H9 (cell line): ENCODE data around the gene RIBC1. TPM values are rescaled to one million over a fixed set of nuclear protein-coding genes. Genes with fewer than 3 reads are reported as not detected.

Experiments used
- DNase-seq: peaks from one replicate; pipeline ENCODE4 v3.0.0-alpha.2; 2017
- H2AFZ ChIP-seq: one replicate; pipeline ENCODE4 v1.6.1; 2013; ENCODE audit warnings: mild to moderate bottlenecking, low read length, control low read depth, moderate library complexity
- H2AK5ac ChIP-seq: 2 replicates; pipeline ENCODE4 v1.6.1; 2013; ENCODE audit warnings: low read length, control low read depth, mixed read lengths; ENCODE audit not compliant: insufficient read length
- H2BK120ac ChIP-seq: one replicate; pipeline ENCODE4 v1.6.1; 2013; ENCODE audit warnings: low read depth, mild to moderate bottlenecking, low read length, control low read depth, inconsistent platforms; ENCODE audit not compliant: poor library complexity, severe bottlenecking
- H2BK12ac ChIP-seq: 2 replicates; pipeline ENCODE4 v1.6.1; 2013; ENCODE audit warnings: low read length, control low read depth, mixed read lengths, low read depth; ENCODE audit not compliant: insufficient read length
- H2BK15ac ChIP-seq: 2 replicates; pipeline ENCODE4 v1.6.1; 2013; ENCODE audit warnings: low read depth, low read length, control low read depth
- H2BK20ac ChIP-seq: one replicate; pipeline ENCODE4 v1.6.1; 2013; ENCODE audit warnings: low read depth, mild to moderate bottlenecking, low read length, control low read depth, inconsistent platforms; ENCODE audit not compliant: poor library complexity, severe bottlenecking
- H2BK5ac ChIP-seq: 2 replicates; pipeline ENCODE4 v1.6.1; 2013; ENCODE audit warnings: low read length, control low read depth, mixed read lengths; ENCODE audit not compliant: insufficient read length
- H3K14ac ChIP-seq: 2 replicates; pipeline ENCODE4 v1.6.1; 2013; ENCODE audit warnings: low read length, control low read depth; ENCODE audit not compliant: insufficient read depth
- H3K18ac ChIP-seq: 2 replicates; pipeline ENCODE4 v1.6.1; 2013; ENCODE audit warnings: low read depth, mild to moderate bottlenecking, mixed read lengths, low read length, control low read depth; ENCODE audit not compliant: insufficient read length
- H3K23ac ChIP-seq: 2 replicates; pipeline ENCODE4 v1.6.1; 2013; ENCODE audit warnings: low read length, control low read depth, mixed read lengths, low read depth; ENCODE audit not compliant: insufficient read length
- H3K23me2 ChIP-seq: 2 replicates; pipeline ENCODE4 v1.6.1; 2013; ENCODE audit warnings: low read depth, mild to moderate bottlenecking, mixed read lengths, low read length, control low read depth; ENCODE audit not compliant: insufficient read length, poor library complexity, severe bottlenecking
- H3K27ac ChIP-seq: 2 replicates; pipeline ENCODE4 v1.5.1; 2013; ENCODE audit warnings: low read length, control low read depth, mixed read lengths, low read depth; ENCODE audit not compliant: insufficient read length
- H3K27me3 ChIP-seq: 2 replicates; pipeline ENCODE4 v1.6.1; 2013; ENCODE audit warnings: low read length, control low read depth, inconsistent platforms; ENCODE audit not compliant: insufficient read depth
- H3K4ac ChIP-seq: 2 replicates; pipeline ENCODE4 v1.6.1; 2013; ENCODE audit warnings: low read depth, mild to moderate bottlenecking, control low read depth, inconsistent platforms, low read length, moderate library complexity
- H3K4me1 ChIP-seq: 2 replicates; pipeline ENCODE4 v1.6.1; 2013; ENCODE audit warnings: low read length, control low read depth, inconsistent platforms; ENCODE audit not compliant: insufficient read depth
- H3K4me2 ChIP-seq: 2 replicates; pipeline ENCODE4 v1.6.1; 2013; ENCODE audit warnings: low read length, control low read depth, mixed read lengths; ENCODE audit not compliant: insufficient read length, insufficient read depth
- H3K56ac ChIP-seq: 2 replicates; pipeline ENCODE4 v1.6.1; 2013; ENCODE audit warnings: low read depth, mild to moderate bottlenecking, mixed read lengths, low read length, control low read depth; ENCODE audit not compliant: insufficient read length
- H3K79me1 ChIP-seq: 2 replicates; pipeline ENCODE4 v1.6.1; 2013; ENCODE audit warnings: low read depth, mild to moderate bottlenecking, moderate library complexity, low read length, control low read depth, inconsistent platforms; ENCODE audit not compliant: insufficient read depth, poor library complexity, severe bottlenecking
- H3K79me2 ChIP-seq: 2 replicates; pipeline ENCODE4 v1.6.1; 2013; ENCODE audit warnings: low read length, control low read depth, inconsistent platforms; ENCODE audit not compliant: insufficient read depth
- H3K9ac ChIP-seq: 2 replicates; pipeline ENCODE4 v1.6.1; 2013; ENCODE audit warnings: low read length, control low read depth, mixed read lengths; ENCODE audit not compliant: insufficient read length; ENCODE audit errors: extremely low read depth
- H3K9me3 ChIP-seq: one replicate; pipeline ENCODE4 v1.6.1; 2013; ENCODE audit warnings: low read depth, low read length, inconsistent platforms; ENCODE audit not compliant: control insufficient read depth
- H3T11ph ChIP-seq: one replicate; pipeline ENCODE4 v1.6.1; 2013; ENCODE audit warnings: mild to moderate bottlenecking, low read length, control low read depth, inconsistent platforms
- H4K20me1 ChIP-seq: one replicate; pipeline ENCODE4 v1.6.1; 2013; ENCODE audit not compliant: control insufficient read depth, insufficient read length, insufficient read depth
- H4K5ac ChIP-seq: 2 replicates; pipeline ENCODE4 v1.6.1; 2013; ENCODE audit warnings: low read depth, mild to moderate bottlenecking, mixed read lengths, low read length, control low read depth; ENCODE audit not compliant: insufficient read length
- H4K8ac ChIP-seq: replicated peaks from 2 replicates; pipeline ENCODE4 v1.6.1; 2013; ENCODE audit warnings: low read length, control low read depth, mixed read lengths, low read depth; ENCODE audit not compliant: insufficient read length
- H4K91ac ChIP-seq: 2 replicates; pipeline ENCODE4 v1.6.1; 2013; ENCODE audit warnings: low read depth, mild to moderate bottlenecking, moderate library complexity, mixed read lengths, low read length, control low read depth; ENCODE audit not compliant: insufficient read length
- H3K27ac Mint-ChIP-seq, 3 experiments: 2 replicates in 2 of 3; 3 replicates in 1 of 3; pipeline ENCODE4 v1.8.0; 2020 to 2021; ENCODE audit warnings: mixed read lengths in 3 of 3, mild to moderate bottlenecking in 1 of 3, moderate library complexity in 1 of 3
- H3K27me3 Mint-ChIP-seq: 2 replicates; pipeline ENCODE4 v1.8.0; 2021; ENCODE audit warnings: low read depth, mild to moderate bottlenecking, moderate library complexity, mixed read lengths
- H3K36me3 Mint-ChIP-seq, 3 experiments: 2 replicates in 2 of 3; 3 replicates in 1 of 3; pipeline ENCODE4 v1.8.0; 2020 to 2021; ENCODE audit warnings: low read depth in 3 of 3, mixed read lengths in 3 of 3; ENCODE audit not compliant: insufficient read depth in 1 of 3
- H3K4me1 Mint-ChIP-seq, 2 experiments: 2 replicates each; pipeline ENCODE4 v1.8.0; 2020; ENCODE audit warnings: mixed read lengths in 2 of 2
- H3K4me3 Mint-ChIP-seq, 2 experiments: 2 replicates in 1 of 2; 3 replicates in 1 of 2; pipeline ENCODE4 v1.8.0; 2020 to 2021; ENCODE audit warnings: mild to moderate bottlenecking in 2 of 2, mixed read lengths in 2 of 2, moderate library complexity in 1 of 2
- H3K9me3 Mint-ChIP-seq, 2 experiments: 2 replicates in 1 of 2; 3 replicates in 1 of 2; pipeline ENCODE4 v1.8.0; 2020; ENCODE audit warnings: mild to moderate bottlenecking in 2 of 2, mixed read lengths in 2 of 2, moderate library complexity in 1 of 2
- WGBS: extraction: QIAGEN DNeasy Blood & Tissue Kit; methylation state at CpG from one replicate; pipeline ENCODE4 v1.1.7; 2013; ENCODE audit warnings: missing lambda C conversion rate, low lambda C conversion rate, mixed read lengths; ENCODE audit not compliant: insufficient read length; ENCODE audit errors: extremely low coverage; 5-methylcytosine and 5-hydroxymethylcytosine counted together
- total RNA-seq: library from RNA; stranded (reverse); gene quantifications from 2 replicates; pipeline ENCODE4 v1.2.1, GENCODE V29; 2021
- TF ChIP-seq, protein P1 (sequence below): fragments of 200-600 bp; sonication (generic); conservative IDR thresholded peaks from 3 replicates; pipeline ENCODE4 v1.8.0; 2021; ENCODE audit warnings: antibody characterized with exemption, mild to moderate bottlenecking

Gene RIBC1
- total RNA-seq, 1 experiment from 2014 or later: 1.2 TPM

DNA sequence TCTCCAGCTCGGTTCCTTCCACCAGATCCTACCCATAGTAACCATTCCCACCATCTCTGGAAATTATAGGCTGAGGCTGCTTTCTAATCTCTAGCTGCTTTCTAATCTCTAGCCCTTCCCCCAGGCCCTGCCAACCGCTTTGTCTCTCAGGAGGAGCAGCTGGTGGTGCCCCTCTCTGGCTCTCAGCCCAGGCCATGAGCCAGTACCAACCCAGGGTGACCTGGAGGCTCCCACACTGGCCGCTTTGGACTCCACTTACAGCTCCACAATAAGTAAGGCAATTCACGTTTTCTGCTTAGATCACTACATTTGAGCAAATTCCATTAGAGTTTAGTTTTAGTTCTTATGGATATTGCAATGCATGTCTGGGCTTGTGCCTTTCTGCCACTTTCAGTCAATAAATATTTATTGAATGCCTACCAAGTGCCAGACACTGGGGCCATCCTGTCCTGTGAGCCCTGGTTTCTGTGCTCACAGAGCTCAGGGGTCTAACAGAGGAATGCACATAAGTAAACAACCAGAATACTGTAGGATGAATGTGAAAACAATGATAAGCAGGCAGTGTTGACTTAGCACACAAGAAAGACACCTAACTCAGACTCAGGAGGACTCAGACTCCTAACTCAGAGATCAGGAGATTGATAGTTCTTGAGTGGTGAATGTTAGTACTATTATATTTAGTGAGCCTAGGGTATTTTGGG, 39.1 kb upstream of the RIBC1 start:
- Histone ChIP-seq H3K79me1 (no peaks in the 10 kb centered on the region), H3K18ac (no peak overlapping the region), H3K56ac (no peak overlapping the region), H4K91ac (no peak overlapping the region), H4K5ac (no peak overlapping the region), H3K14ac (no peak overlapping the region), H2BK5ac (no peak overlapping the region), H3K4me2 (no peak overlapping the region), H2BK20ac (no peak overlapping the region), H2AFZ (no peak overlapping the region), H3K79me2 (no peaks in the 10 kb centered on the region), H3K27me3 (no peaks in the 10 kb centered on the region), H3T11ph (no peak overlapping the region), H2AK5ac (no peak overlapping the region), H3K27ac (no peak overlapping the region), H3K9ac (no peak overlapping the region), H3K9me3 (peaks cover 50% of the 10 kb centered on the region), H3K23me2 (no peaks in the 10 kb centered on the region), H3K4ac (no peak overlapping the region), H2BK120ac (no peak overlapping the region), H2BK15ac (no peak overlapping the region), H4K8ac (no peak overlapping the region), H4K20me1 (no peaks in the 10 kb centered on the region), H3K4me1 (no peaks in the 10 kb centered on the region), H3K23ac (no peak overlapping the region), H2BK12ac (no peak overlapping the region)
- H3K27ac Mint-ChIP-seq: no peak overlapping the region; a peak in 2 of 7 replicates
- no CpG with 5 or more reads among the region's 4 CpGs for WGBS
- no peaks in the 10 kb centered on the region for H3K4me1 Mint-ChIP-seq
- H3K36me3 Mint-ChIP-seq: peaks cover 41 to 77% (median 62%) of the 10 kb centered on the region in 3 experiments; a peak in 6 of 7 replicates
- peaks cover 3% of the 10 kb centered on the region for H3K27me3 Mint-ChIP-seq
- TF ChIP-seq, protein P1, sequence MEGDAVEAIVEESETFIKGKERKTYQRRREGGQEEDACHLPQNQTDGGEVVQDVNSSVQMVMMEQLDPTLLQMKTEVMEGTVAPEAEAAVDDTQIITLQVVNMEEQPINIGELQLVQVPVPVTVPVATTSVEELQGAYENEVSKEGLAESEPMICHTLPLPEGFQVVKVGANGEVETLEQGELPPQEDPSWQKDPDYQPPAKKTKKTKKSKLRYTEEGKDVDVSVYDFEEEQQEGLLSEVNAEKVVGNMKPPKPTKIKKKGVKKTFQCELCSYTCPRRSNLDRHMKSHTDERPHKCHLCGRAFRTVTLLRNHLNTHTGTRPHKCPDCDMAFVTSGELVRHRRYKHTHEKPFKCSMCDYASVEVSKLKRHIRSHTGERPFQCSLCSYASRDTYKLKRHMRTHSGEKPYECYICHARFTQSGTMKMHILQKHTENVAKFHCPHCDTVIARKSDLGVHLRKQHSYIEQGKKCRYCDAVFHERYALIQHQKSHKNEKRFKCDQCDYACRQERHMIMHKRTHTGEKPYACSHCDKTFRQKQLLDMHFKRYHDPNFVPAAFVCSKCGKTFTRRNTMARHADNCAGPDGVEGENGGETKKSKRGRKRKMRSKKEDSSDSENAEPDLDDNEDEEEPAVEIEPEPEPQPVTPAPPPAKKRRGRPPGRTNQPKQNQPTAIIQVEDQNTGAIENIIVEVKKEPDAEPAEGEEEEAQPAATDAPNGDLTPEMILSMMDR: no peak
- DNase-seq: no peak
- H3K4me3 Mint-ChIP-seq: no peak overlapping the region
- H3K9me3 Mint-ChIP-seq: peaks cover 55 to 57% of the 10 kb centered on the region in 2 experiments
